ENCODE results near the gene FLT3LG.
"Not testable (repeated sequence)": the region's sequence is repeated elsewhere in the genome, so short reads cannot be mapped to it uniquely, and the experiment has no call there.

Gene FLT3LG

DNA sequence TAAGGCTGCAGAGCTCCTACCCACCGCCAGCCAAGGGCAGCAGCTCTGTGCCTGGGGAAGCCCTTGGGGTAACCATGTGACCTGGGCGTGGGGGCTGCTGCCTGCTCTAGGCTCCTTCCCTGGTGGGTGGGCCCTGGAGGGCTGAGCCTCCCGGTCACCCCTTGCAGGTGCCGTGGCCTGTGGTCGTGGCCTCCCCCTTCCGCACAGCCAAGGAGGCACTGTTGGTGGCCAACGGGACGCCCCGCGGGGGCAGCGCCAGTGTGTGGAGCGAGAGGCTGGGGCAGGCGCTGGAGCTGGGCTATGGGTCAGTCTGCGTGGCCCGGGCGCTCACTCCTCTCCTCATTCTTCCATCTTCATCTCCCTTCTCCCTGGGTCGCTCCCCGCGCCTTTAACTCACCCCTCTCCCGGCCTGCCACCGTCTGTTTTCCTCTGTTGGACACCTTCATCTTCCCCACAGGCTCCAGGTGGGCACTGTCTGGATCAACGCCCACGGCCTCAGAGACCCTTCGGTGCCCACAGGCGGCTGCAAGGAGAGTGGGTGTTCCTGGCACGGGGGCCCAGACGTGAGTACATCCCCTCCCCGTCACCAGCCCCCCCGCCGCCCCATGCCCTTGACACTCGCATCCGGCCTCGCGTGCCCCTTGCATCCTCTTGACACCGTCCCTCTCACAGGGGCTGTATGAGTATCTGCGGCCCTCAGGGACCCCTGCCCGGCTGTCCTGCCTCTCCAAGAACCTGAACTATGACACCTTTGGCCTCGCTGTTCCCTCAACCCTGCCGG is 9.9 kb upstream of the FLT3LG start:
- no peak for DNase-seq

DNA sequence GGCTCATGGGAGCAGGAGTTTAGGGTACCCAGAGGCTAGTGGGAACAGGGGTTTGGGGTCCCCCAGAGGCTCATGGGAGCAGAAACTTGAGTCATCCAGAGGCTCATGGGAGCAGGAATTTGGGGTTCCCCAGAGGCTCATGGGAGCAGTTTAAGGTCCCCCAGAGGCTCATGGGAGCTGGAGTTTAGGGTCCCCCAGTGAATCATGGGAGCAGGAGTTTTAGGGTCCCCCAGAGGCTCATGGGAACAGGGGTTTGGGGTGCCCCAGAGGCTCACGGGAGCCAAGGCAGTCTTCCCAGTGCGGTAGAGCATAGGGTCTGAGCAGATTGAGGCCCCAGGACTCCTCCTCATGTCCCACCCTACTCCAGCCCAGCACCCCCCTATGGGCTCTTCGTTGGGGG is 8.6 kb upstream of the FLT3LG start:
- no peak for DNase-seq

- no peak for DNase-seq
These were observed 5.8 kb upstream of the FLT3LG start for GRCh38 chr19:49468199-49468598.

DNA sequence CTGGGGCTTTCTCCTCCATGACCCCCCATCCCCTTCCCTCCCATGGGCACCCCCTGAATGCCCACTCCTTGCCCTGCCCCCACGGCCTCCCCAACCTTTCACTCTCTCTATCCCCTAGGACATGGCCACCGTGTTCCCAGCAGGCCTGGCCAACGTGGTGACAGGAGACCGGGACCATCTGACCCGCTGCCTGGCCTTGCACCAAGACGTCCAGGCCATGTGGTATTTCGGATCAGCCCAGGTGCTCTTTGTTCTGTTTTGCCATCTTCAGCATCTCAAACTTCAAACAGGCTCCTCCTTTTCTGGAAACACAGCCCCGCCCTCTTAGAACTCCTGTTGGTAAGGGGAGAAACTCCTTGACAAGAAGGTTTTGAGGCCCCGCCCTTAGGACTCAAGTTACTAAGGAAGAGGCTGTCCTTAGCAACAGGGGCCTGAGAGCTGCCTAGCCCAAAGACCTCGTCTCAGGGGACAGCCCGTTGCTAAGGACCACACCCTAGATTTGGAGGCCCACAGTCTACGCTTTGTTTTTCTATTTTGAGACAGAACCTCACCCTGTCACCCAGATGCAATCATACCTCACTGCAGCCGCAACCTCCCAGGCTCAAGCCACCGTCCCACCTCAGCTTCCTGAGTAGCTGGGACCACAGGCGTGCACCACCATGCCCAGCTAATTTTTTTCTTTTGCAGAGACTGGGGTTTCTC is 5.1 kb upstream of the FLT3LG start:
- peak; percentile 95 for DNase-seq

- peak; percentile 16 for DNase-seq
These were observed 4.0 kb upstream of the FLT3LG start for GRCh38 chr19:49469828-49470614.

DNA sequence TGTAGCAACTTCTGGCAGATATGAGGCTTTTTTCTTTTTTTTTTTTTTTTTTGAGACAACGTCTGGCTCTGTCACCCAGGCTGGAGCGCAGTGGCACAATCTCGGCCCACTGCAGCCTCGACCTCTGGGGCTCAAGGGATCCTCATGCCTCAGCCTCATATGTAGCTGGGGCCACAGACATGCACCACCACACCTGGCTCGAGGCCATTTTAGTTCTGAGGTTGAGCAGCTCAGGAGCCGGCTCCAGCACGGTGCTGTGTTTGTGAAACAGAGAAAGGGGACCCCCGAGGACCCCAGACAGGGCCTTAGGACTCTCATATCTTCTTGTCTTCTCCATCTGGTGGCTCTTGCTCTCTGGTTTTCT is 3.4 kb upstream of the FLT3LG start:
- no peak for DNase-seq

- DNase-seq, result no peak
These were observed 1.1 kb upstream of the FLT3LG start for GRCh38 chr19:49472936-49473335.

DNA sequence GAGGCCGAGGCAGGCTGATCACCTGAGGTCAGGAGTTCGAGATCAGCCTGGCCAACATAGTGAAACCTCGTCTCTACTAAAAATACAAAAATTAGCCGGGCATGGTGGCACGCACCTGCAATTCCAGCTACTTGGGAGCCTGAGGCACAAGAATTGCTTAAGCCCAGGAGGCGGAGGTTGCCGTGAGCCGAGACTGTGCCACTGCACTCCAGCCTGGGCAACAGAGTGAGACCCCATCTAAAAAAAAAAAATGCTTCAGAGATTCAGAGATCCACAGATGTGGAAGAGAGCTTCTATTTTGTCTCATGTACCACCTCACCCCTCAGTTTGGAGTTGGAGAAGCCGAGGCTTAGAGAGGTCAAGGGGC is 531 bp upstream of the FLT3LG start:
- DNase-seq, result not testable (repeated sequence)

GRCh38 chr19:49474542-49474924 is 518 bp downstream of the FLT3LG start:
- DNase-seq, result no peak

DNA sequence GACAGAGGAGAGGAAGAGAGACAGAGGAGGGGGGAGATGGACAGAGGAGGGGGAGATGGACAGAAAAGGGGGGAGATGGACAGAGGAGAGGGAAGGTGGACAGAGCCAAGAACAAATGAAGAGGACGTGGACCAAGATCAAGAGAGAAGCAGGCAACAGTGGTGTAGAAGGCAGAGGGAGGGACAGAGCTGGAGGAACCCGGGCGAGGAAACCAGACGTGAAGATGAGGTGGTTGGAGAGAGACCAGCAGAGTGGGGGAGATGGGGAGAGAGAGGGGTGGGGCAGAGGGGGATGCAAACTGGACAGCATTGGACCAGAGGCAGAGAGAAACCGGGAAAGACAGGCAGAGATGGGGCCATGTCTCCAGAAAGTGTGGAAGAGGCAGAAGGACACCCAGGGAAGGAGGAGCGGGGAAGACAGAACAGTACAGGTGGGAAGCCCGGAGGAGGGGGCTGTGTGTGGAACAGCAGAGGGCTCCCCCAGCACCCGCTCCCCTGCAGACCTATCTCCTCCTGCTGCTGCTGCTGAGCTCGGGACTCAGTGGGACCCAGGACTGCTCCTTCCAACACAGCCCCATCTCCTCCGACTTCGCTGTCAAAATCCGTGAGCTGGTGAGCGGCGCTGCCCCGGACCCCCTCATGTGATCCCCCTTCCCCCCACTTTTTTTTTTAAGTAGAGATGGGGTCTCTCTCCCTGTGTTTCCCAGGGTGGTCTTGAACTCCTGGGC is 1.3 kb downstream of the FLT3LG start:
- no peak for DNase-seq

- DNase-seq, result no peak
These were observed 2.2 kb downstream of the FLT3LG start for GRCh38 chr19:49475995-49476880.

DNA sequence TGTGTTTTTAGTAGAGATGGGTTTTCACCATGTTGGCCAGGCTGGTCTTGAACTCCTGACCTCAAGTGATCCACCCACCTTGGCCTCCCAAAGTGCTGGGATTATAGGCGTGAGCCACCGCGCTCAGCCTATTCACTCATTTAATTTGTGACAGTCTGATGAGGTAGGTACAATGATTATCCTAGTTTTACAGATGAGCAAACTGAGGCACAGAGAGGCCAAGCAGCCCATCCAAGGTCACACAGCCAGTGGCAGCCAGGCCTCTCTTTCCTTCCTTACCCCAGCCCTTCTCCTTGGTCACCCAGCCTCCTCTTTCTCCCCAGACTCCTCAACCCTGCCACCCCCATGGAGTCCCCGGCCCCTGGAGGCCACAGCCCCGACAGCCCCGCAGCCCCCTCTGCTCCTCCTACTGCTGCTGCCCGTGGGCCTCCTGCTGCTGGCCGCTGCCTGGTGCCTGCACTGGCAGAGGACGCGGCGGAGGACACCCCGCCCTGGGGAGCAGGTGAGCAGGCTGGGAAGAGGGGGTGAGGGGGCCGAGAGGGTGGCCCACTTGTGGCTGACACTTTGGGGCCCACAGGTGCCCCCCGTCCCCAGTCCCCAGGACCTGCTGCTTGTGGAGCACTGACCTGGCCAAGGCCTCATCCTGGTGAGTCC is 6.1 kb downstream of the FLT3LG start:
- no peak for DNase-seq

- DNase-seq, result no peak
These were observed 7.1 kb downstream of the FLT3LG start for GRCh38 chr19:49481020-49481683.

DNA sequence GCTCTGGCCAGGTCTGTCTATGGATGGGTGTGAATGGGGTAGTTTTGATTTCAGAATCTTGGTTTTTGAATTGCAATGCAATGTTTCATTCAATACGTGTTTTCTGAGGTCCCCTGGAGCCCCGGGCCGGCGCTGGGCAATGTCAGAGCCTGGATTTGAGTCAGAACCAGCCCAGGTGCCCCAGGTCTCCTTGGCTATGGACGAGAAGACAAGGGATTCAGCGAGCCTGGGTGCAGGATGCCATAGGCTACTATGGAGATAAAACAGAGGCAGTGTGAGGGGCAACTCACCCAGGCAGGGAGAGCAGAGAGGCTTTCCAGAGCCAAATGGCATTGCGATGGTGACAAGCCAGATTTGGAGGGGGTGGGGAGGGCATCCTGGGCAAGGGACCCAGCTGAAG is 12.2 kb downstream of the FLT3LG start:
- no peak for DNase-seq

DNA sequence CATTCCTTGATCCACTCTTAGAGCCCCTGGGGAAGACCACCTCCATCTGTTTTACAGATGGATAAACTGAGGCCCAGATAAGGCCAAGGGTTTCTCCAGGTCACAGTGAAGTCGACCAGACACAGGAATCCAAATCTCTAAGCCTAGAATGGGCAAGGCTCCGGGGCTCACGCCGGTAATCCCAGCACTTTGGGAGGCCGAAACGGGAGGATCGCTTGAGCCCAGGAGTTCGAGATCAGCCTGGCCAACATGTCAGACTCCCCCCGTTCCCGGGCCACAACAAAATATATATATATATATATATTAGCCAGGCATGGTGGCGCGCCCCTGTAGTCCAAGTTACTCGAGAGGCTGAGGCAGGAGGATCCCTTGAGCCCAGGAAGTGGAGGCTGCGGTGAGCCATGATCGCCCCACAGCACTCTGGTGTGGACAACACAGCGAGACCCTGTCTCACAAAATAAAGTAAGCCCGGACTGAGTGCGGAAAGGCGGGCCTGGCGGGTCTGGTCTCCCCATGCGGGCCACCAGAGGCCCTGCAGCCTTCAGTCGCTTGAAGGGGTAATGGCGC is 12.8 kb downstream of the FLT3LG start:
- DNase-seq, result no peak

DNA sequence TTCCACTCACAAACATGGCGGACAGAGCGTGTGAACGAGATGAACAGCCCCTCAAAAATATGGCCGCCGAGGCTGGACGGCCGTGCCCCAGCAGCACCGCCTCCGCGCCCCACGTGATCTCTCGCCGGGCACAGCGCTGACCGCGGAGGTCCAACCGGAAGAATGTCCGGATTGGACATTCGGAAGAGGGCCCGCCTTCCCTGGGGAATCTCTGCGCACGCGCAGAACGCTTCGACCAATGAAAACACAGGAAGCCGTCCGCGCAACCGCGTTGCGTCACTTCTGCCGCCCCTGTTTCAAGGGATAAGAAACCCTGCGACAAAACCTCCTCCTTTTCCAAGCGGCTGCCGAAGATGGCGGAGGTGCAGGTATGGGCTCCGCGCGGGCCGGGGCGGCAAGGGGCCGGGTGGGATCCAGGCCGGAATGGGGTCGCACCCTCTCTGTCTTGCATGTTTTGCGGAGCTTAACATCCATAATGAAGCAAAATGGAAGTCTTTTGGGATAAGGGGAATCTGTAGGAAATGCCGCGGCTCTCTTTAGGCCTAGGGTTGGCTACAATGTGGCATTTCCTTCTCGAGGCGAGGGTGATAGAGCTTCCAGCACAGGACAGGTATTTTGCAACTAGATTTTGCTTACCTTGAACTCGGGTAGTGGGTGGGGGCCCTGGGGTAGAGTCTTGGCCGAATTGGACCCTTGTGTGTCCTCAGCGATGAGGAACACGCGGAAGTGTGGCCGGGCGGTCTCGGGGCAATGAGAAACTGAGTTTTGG is 13.4 kb downstream of the FLT3LG start, which contains the start of gene RPL13A:
Gene RPL13A, plus strand, starts transcription at position 332 of the 769 bp plus-strand sequence. Its CDS starts 22 bp downstream, at position 354.
- DNase-seq, result peak; percentile 98

DNA sequence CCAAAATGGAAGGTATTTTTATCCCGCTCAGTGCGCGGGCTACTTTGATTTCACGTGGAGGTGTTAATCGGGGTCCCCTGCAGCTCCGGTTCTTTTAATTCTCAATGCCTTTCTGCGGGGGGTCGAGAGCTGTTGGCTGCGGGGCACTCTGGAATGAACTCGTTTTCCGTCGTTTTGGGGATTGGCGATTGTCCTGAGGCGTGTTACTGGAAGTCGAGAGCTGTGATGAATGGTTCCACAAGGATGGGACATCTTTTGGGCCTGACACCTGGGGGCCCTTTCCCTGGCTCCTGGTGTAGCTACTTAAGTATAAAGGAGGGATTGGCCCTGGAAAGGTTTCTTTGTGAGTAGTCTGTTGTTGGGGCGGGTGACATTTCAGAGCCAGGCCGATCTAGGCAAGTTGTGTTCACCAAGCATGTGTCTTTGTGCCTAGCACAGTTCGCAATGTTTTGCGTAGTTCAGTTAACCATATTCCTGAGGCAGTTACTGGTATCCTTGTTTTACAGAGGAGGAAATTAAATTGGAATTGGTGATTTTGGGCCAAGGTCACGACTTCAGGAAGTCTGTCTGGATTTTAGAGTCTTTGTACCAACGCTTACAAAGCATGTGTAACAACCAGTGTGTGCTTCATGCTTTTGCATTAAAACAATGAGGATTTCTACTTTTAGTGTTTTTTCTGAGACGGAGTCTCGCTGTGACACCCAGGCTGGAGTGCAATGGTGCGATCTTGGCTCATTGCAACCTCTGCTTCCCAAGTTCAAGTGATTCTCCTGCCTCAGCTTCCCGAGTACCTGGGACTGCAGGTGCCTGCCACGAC is 14.2 kb downstream of the FLT3LG start:
- no peak for DNase-seq

GRCh38 chr19:49488863-49489537 is 15.0 kb downstream of the FLT3LG start:
- DNase-seq, result no peak

Measured in NCI-H2171 treated with DMSO at 0.1 percent for 48 hours (cell line).